ENCODE data around the gene CSKMT. TPM values are rescaled to one million over a fixed set of nuclear protein-coding genes. Genes with fewer than 3 reads are reported as not detected.

The CSKMT gene
- total RNA-seq, 2 experiments from 2014 or later: 17.8 to 18.8 TPM

GRCh38 chr11:62666259-62666926, 1.3 kb downstream of the CSKMT start:
- no peak for ATAC-seq (ENCODE audit: poor library complexity)
- H3K36me3 ChIP-seq (ENCODE audit: insufficient read depth, low read length): peaks cover 21% of the 10 kb centered on the region
- no peak for TF ChIP-seq CTCF (IDR thresholded peaks at IDR 0.05)
- Mint-ChIP-seq H3K4me1 (ENCODE audit: low read depth) (peaks cover 43% of the 10 kb centered on the region), H3K27ac (peak overlapping the region; percentile 96), H3K4me3 (peak overlapping the region; percentile 99), H3K9me3 (no peaks in the 10 kb centered on the region), H3K36me3 (ENCODE audit: low read depth) (peaks cover 43% of the 10 kb centered on the region), H3K27me3 (no peaks in the 10 kb centered on the region)
- peak overlapping the region; percentile 73 for H3K4me3 ChIP-seq (ENCODE audit: low read length)
- CTCF ChIA-PET: interaction anchor here (1.3 to 1.9 kb wide), 3 partner anchors 14 to 242 kb away, joined by 4 to 7 read pairs (median 6); no protein-coding TSS in a partner anchor
- H3K4me1 ChIP-seq (ENCODE audit: insufficient read depth, low read length): peaks cover 60% of the 10 kb centered on the region
- intact Hi-C loops (cut with DNase I, micrococcal nuclease): loop anchor here in 1 of 2 experiments (1.0 to 10.0 kb wide), 2 partner anchors 19 to 872 kb away; partner anchors contain the start of genes FEN1 and TMEM258
- H3K27ac ChIP-seq (ENCODE audit: low read depth in 1 of 2, low read length in 2 of 2): peak overlapping the region; percentile 80 to 88
- no peaks in the 10 kb centered on the region for H3K9me3 ChIP-seq (ENCODE audit: control insufficient read depth in 1 of 2, insufficient read depth in 1 of 2, low read length in 2 of 2)
- no peaks in the 10 kb centered on the region for H3K27me3 ChIP-seq (ENCODE audit: control insufficient read depth in 1 of 2, insufficient read depth in 2 of 2, low read length in 2 of 2)
- no peak for DNase-seq
- POLR2A ChIA-PET: interaction anchor here (0.8 to 5.3 kb wide), 17 partner anchors 9 to 174 kb away, joined by 3 to 170 read pairs (median 40); partner anchors contain the start of genes B3GAT3, BSCL2, GANAB and GNG3

DNA sequence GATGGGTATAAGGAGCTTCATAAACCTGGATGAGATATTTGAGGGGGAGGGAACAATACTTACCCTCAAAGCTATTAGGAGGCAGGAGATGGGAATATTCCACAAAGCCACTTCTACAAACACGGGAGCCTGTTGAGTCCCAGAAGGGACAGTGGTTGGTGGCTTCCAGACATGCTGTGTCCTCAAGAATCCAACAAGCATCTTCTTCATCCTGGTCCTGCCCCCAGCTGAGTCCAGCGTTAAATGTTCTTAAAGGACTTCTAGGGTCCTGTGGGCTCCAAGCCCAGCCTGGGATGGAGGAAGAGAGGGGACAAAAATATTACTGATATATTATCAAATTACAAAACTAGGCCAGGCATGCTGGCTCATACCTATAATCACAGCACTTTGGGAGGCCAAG, 2.3 kb downstream of the CSKMT start:
- Histone ChIP-seq H3K36me3 (ENCODE audit: insufficient read depth, low read length) (peaks cover 17% of the 10 kb centered on the region), H3K4me3 (ENCODE audit: low read length) (no peak overlapping the region), H3K9me3 (ENCODE audit: control insufficient read depth in 1 of 2, insufficient read depth in 1 of 2, low read length in 2 of 2) (no peaks in the 10 kb centered on the region), H3K27ac (ENCODE audit: low read depth in 1 of 2, low read length in 2 of 2) (peak overlapping the region in 1 of 2 donors; percentile 35), H3K27me3 (ENCODE audit: control insufficient read depth in 1 of 2, insufficient read depth in 2 of 2, low read length in 2 of 2) (no peaks in the 10 kb centered on the region), H3K4me1 (ENCODE audit: insufficient read depth, low read length) (peaks cover 66% of the 10 kb centered on the region)
- Mint-ChIP-seq H3K36me3 (ENCODE audit: low read depth) (peaks cover 49% of the 10 kb centered on the region), H3K27ac (peak overlapping the region; percentile 96), H3K4me3 (peak overlapping the region; percentile 99), H3K27me3 (no peaks in the 10 kb centered on the region), H3K9me3 (no peaks in the 10 kb centered on the region), H3K4me1 (ENCODE audit: low read depth) (peaks cover 53% of the 10 kb centered on the region)
- ATAC-seq (ENCODE audit: poor library complexity) (no peak), DNase-seq (no peak)
- CTCF ChIA-PET: interaction anchor here (1.4 kb wide), 1 partner anchor 13 kb away, joined by 3 read pairs; no protein-coding TSS in a partner anchor
- no peak for TF ChIP-seq CTCF (IDR thresholded peaks at IDR 0.05)
- intact Hi-C loops (cut with DNase I, micrococcal nuclease): loop anchor here in 1 of 2 experiments (10.0 kb wide), 1 partner anchor 873 kb away; the partner anchor contains the start of genes FEN1 and TMEM258
- POLR2A ChIA-PET: interaction anchor here (0.8 to 5.3 kb wide), 10 partner anchors 10 to 173 kb away, joined by 3 to 170 read pairs (median 10); partner anchors contain the start of genes EEF1G, GANAB, HNRNPUL2 and INTS5

GRCh38 chr11:62669420-62670161, 4.5 kb downstream of the CSKMT start:
- H3K27me3 ChIP-seq (ENCODE audit: control insufficient read depth in 1 of 2, insufficient read depth in 2 of 2, low read length in 2 of 2): no peaks in the 10 kb centered on the region
- ChIA-PET CTCF (interaction anchor here (0.6 to 1.1 kb wide), 2 partner anchors 47 to 245 kb away, joined by 3 read pairs; no protein-coding TSS in a partner anchor), POLR2A (interaction anchor here (0.7 to 6.4 kb wide), 10 partner anchors 16 to 171 kb away, joined by 3 to 94 read pairs (median 16); partner anchors contain the start of genes EEF1G, HNRNPUL2, INTS5 and MTA2)
- Mint-ChIP-seq H3K36me3 (ENCODE audit: low read depth) (peaks cover 39% of the 10 kb centered on the region), H3K9me3 (no peaks in the 10 kb centered on the region), H3K27me3 (no peaks in the 10 kb centered on the region), H3K27ac (peak overlapping the region; percentile 87), H3K4me1 (ENCODE audit: low read depth) (peaks cover 51% of the 10 kb centered on the region), H3K4me3 (peak overlapping the region; percentile 91)
- H3K4me1 ChIP-seq (ENCODE audit: insufficient read depth, low read length): peaks cover 64% of the 10 kb centered on the region
- no peak for TF ChIP-seq CTCF (IDR thresholded peaks at IDR 0.05)
- no peaks in the 10 kb centered on the region for H3K9me3 ChIP-seq (ENCODE audit: control insufficient read depth in 1 of 2, insufficient read depth in 1 of 2, low read length in 2 of 2)
- ATAC-seq (ENCODE audit: poor library complexity): no peak
- DNase-seq: no peak
- peaks cover 19% of the 10 kb centered on the region for H3K36me3 ChIP-seq (ENCODE audit: insufficient read depth, low read length)
- intact Hi-C loops (cut with DNase I, micrococcal nuclease): loop anchor here (2.0 to 10.0 kb wide), 5 partner anchors 17 to 875 kb away; partner anchors contain the start of genes BSCL2 (in 2 of the 2), GNG3 (in 2 of the 2), INTS5 (in 2 of the 2) and TUT1 (in 2 of the 2)
- no peak overlapping the region for H3K27ac ChIP-seq (ENCODE audit: low read depth in 1 of 2, low read length in 2 of 2)
- H3K4me3 ChIP-seq (ENCODE audit: low read length): no peak overlapping the region

Measured in CD4-positive, alpha-beta T cell (primary cell).